ENCODE measurements around the gene VWA5A.
A peak's percentile ranks its signal among the peaks of the same experiment; 100 is the strongest.

The VWA5A gene

DNA sequence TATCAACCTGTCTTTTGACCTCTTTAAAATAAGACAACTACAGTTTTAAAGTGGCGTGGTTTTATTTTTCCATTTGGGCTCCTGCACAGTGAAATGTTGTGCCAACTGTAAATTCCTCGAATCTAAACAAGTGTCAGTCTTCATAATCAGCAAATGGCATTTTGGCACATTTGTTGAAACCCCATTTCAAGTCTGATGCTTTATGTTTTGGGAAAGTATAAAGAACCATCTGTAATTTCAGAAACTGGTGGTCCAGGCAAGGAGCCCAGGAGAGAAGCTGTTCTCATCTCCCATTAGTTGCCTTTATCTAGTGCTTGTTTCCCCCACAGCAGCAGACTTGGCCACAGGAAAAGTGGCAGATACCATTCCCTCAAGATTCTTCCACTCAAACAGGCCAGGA is 32.7 kb downstream of the VWA5A start:
- Histone ChIP-seq H3K4me1 (ENCODE audit: insufficient read depth, insufficient read length) (no peaks in the 10 kb centered on the region), H3K36me3 (ENCODE audit: insufficient read depth, insufficient read length, low read length) (no peaks in the 10 kb centered on the region), H3K9ac (ENCODE audit: insufficient read length, low read depth) (no peak overlapping the region), H3K4me3 (ENCODE audit: insufficient read length, low read depth) (no peak overlapping the region), H3K27me3 (ENCODE audit: insufficient read depth, insufficient read length) (no peaks in the 10 kb centered on the region), H3K9me3 (ENCODE audit: insufficient read depth, low read length) (no peaks in the 10 kb centered on the region; the same call in 1 of the 2 replicates)
- TF ChIP-seq SUZ12 (IDR thresholded peaks at IDR 0.05; ENCODE audit: extremely low read depth, insufficient read depth, insufficient read length) (no peak), YY1 (IDR thresholded peaks at IDR 0.05; ENCODE audit: insufficient read depth, insufficient read length) (no peak)
- DNase-seq (ENCODE audit: low read depth, low spot score), result no peak

DNA sequence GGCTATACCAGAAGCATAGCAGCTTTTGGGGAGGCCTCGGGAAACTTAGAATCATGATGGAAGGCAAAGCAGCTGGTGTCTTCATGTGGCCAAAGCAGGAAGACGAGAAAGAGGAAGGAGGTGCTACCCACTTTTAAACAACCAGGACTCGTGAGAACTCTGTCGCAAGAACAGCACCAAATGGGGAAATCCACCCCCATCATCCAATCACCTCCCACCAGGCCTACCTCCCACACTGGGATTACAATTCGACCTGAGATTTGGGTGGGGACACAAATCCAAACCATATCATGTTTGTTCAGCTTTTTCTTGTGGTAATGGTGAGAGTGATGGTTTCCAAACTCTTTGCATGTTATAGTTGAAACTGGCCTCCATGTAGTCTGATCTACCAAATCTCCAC is 35.4 kb downstream of the VWA5A start:
- no peaks in the 10 kb centered on the region for H3K27me3 ChIP-seq (ENCODE audit: insufficient read depth, insufficient read length)
- no peaks in the 10 kb centered on the region for H3K36me3 ChIP-seq (ENCODE audit: insufficient read depth, insufficient read length, low read length)
- no peaks in the 10 kb centered on the region for H3K4me1 ChIP-seq (ENCODE audit: insufficient read depth, insufficient read length)
- DNase-seq (ENCODE audit: low read depth, low spot score), result no peak
- no peak overlapping the region for H3K9ac ChIP-seq (ENCODE audit: insufficient read length, low read depth)
- H3K4me3 ChIP-seq (ENCODE audit: insufficient read length, low read depth), result no peak overlapping the region
- H3K9me3 ChIP-seq (ENCODE audit: insufficient read depth, low read length), result no peaks in the 10 kb centered on the region; the same call in 1 of the 2 replicates
- TF ChIP-seq SUZ12 (IDR thresholded peaks at IDR 0.05; ENCODE audit: extremely low read depth, insufficient read depth, insufficient read length), result no peak
- TF ChIP-seq YY1 (IDR thresholded peaks at IDR 0.05; ENCODE audit: insufficient read depth, insufficient read length), result no peak
- TF ChIP-seq ZNF274 (IDR thresholded peaks at IDR 0.05; ENCODE audit: low read depth, low read length), result no peak

DNA sequence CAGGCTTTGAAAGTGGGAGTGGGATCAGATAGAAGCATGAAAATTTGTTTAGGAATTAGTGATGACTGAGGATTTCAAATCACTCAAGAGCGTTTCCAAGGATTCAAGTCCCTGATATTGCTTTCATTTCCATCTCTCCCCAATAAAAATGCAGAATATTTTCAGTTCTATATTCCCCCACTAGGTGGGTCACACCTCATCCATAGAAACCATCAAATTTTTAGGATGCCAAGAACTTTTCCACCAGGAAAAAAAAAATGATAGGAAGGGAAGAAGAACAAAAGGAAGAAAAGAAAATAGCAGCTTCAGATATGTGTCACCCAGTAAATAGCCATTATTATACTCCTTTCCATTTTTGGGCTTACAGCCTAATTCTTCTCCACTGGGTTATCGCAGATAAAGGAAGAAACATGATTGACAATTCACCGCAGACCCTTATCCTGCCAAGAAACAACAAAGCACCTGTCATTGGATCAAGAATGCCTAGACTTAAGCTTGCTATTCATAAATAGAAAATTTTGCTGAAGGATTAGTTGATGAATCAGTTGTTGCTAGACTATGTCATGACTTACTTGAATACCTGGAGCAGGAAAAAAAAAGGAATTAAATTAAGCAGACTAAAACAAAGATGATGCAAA is 37.6 kb downstream of the VWA5A start:
- no peaks in the 10 kb centered on the region for H3K27me3 ChIP-seq (ENCODE audit: insufficient read depth, insufficient read length)
- no peak for DNase-seq (ENCODE audit: low read depth, low spot score)
- no peak overlapping the region for H3K4me3 ChIP-seq (ENCODE audit: insufficient read length, low read depth)
- TF ChIP-seq YY1 (IDR thresholded peaks at IDR 0.05; ENCODE audit: insufficient read depth, insufficient read length), result no peak
- TF ChIP-seq SUZ12 (IDR thresholded peaks at IDR 0.05; ENCODE audit: extremely low read depth, insufficient read depth, insufficient read length), result no peak
- TF ChIP-seq ZNF274 (IDR thresholded peaks at IDR 0.05; ENCODE audit: low read depth, low read length), result no peak
- H3K4me1 ChIP-seq (ENCODE audit: insufficient read depth, insufficient read length), result no peaks in the 10 kb centered on the region
- H3K36me3 ChIP-seq (ENCODE audit: insufficient read depth, insufficient read length, low read length), result no peaks in the 10 kb centered on the region
- no peak overlapping the region for H3K9ac ChIP-seq (ENCODE audit: insufficient read length, low read depth)
- no peaks in the 10 kb centered on the region; the same call in 1 of the 2 replicates for H3K9me3 ChIP-seq (ENCODE audit: insufficient read depth, low read length)

DNA sequence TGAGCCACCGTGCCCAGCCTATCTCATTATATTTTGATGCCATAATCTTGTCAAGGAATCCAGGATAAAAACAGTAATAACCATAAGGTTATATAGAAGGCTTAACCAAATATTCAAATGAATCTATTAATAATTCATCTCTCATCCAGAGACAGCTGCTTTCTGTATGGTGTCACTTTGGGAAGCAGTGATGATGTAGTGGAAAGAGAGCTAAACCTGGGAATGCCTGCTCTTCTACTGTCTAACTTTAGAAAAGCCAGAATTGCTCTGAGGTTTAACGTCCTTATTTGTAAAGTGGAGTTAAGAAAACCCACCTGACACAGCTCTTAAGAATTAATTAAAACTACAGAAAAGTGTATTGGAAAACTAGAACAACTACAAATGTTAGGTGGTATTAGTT is 38.6 kb downstream of the VWA5A start:
- TF ChIP-seq SUZ12 (IDR thresholded peaks at IDR 0.05; ENCODE audit: extremely low read depth, insufficient read depth, insufficient read length) (no peak), YY1 (IDR thresholded peaks at IDR 0.05; ENCODE audit: insufficient read depth, insufficient read length) (no peak), ZNF274 (IDR thresholded peaks at IDR 0.05; ENCODE audit: low read depth, low read length) (no peak)
- DNase-seq (ENCODE audit: low read depth, low spot score), result no peak
- Histone ChIP-seq H3K4me1 (ENCODE audit: insufficient read depth, insufficient read length) (no peaks in the 10 kb centered on the region), H3K9ac (ENCODE audit: insufficient read length, low read depth) (no peak overlapping the region), H3K27me3 (ENCODE audit: insufficient read depth, insufficient read length) (no peaks in the 10 kb centered on the region), H3K4me3 (ENCODE audit: insufficient read length, low read depth) (no peak overlapping the region), H3K9me3 (ENCODE audit: insufficient read depth, low read length) (no peaks in the 10 kb centered on the region; the same call in 1 of the 2 replicates), H3K36me3 (ENCODE audit: insufficient read depth, insufficient read length, low read length) (no peaks in the 10 kb centered on the region)

DNA sequence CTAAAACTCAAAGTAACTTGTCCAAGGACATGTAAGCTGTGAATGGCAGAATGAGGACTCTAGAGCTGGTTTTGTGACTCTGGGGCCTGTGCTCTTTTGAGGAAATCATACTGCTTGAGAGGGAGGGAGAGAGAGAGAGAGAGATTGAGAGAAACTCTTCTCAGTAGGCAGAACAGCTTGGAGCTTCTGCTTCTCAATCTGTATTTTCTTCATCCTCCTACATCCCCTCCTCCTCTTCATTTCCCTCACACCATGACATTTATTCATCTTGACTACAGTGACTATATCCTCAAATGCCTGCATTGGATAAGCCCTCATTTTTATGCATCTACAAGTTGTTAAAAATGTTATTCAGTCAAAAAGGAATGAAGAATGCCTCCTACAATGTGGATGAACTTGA is 44.2 kb downstream of the VWA5A start:
- Histone ChIP-seq H3K27me3 (ENCODE audit: insufficient read depth, insufficient read length) (no peaks in the 10 kb centered on the region), H3K4me1 (ENCODE audit: insufficient read depth, insufficient read length) (no peaks in the 10 kb centered on the region), H3K9me3 (ENCODE audit: insufficient read depth, low read length) (no peaks in the 10 kb centered on the region), H3K36me3 (ENCODE audit: insufficient read depth, insufficient read length, low read length) (no peaks in the 10 kb centered on the region), H3K4me3 (ENCODE audit: insufficient read length, low read depth) (no peak overlapping the region), H3K9ac (ENCODE audit: insufficient read length, low read depth) (no peak overlapping the region)
- TF ChIP-seq SUZ12 (IDR thresholded peaks at IDR 0.05; ENCODE audit: extremely low read depth, insufficient read depth, insufficient read length) (no peak), YY1 (IDR thresholded peaks at IDR 0.05; ENCODE audit: insufficient read depth, insufficient read length) (no peak), ZNF274 (IDR thresholded peaks at IDR 0.05; ENCODE audit: low read depth, low read length) (no peak)
- DNase-seq (ENCODE audit: low read depth, low spot score), result no peak

DNA sequence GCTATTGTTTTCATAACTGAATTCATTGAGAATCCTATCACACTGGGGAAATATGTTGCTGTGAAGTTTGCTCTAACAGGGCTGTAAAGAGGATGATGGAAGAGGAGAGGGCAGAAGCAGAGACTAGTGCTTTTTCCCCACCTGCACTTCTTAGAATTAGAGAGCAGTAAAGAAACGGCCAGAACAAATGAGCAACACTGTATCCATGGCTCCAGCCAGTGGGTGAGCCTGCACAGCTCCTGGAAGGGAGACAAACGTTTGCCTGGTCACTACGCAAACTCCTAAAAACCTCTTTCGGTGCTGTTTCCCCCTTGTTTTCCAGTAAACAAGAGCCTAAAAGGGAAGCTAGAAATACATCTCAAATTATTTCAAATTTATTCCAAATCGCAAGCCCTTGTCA is 45.7 kb downstream of the VWA5A start:
- DNase-seq (ENCODE audit: low read depth, low spot score), result no peak
- Histone ChIP-seq H3K4me3 (ENCODE audit: insufficient read length, low read depth) (no peak overlapping the region), H3K9me3 (ENCODE audit: insufficient read depth, low read length) (no peaks in the 10 kb centered on the region), H3K36me3 (ENCODE audit: insufficient read depth, insufficient read length, low read length) (no peaks in the 10 kb centered on the region), H3K4me1 (ENCODE audit: insufficient read depth, insufficient read length) (no peaks in the 10 kb centered on the region), H3K9ac (ENCODE audit: insufficient read length, low read depth) (no peak overlapping the region), H3K27me3 (ENCODE audit: insufficient read depth, insufficient read length) (no peaks in the 10 kb centered on the region)
- no peak for TF ChIP-seq SUZ12 (IDR thresholded peaks at IDR 0.05; ENCODE audit: extremely low read depth, insufficient read depth, insufficient read length)
- no peak for TF ChIP-seq YY1 (IDR thresholded peaks at IDR 0.05; ENCODE audit: insufficient read depth, insufficient read length)
- TF ChIP-seq ZNF274 (IDR thresholded peaks at IDR 0.05; ENCODE audit: low read depth, low read length), result no peak

DNA sequence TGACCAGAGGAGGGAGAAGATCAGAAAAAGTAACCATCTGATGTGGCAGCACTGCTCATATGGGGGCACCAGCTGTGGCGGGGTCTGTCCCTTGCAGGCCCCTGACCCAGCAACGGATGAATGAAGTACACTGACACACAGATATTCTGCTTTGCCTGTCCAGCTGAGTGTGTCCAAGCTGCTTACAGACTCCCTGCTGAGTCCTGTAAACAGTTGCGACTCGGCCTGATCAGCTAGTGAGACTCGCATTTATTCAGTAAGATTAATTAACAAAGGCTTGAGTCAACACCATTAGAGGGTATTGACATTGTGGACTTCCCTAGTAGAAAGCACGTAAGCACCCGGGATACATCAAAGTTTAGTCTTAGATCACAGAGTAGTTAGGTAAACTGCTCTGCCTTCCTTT is 52.6 kb downstream of the VWA5A start:
- Histone ChIP-seq H3K4me3 (ENCODE audit: insufficient read length, low read depth) (no peak overlapping the region), H3K4me1 (ENCODE audit: insufficient read depth, insufficient read length) (no peaks in the 10 kb centered on the region), H3K27me3 (ENCODE audit: insufficient read depth, insufficient read length) (no peaks in the 10 kb centered on the region), H3K9ac (ENCODE audit: insufficient read length, low read depth) (no peak overlapping the region), H3K9me3 (ENCODE audit: insufficient read depth, low read length) (no peaks in the 10 kb centered on the region), H3K36me3 (ENCODE audit: insufficient read depth, insufficient read length, low read length) (no peaks in the 10 kb centered on the region)
- TF ChIP-seq YY1 (IDR thresholded peaks at IDR 0.05; ENCODE audit: insufficient read depth, insufficient read length), result no peak
- no peak for TF ChIP-seq SUZ12 (IDR thresholded peaks at IDR 0.05; ENCODE audit: extremely low read depth, insufficient read depth, insufficient read length)
- TF ChIP-seq ZNF274 (IDR thresholded peaks at IDR 0.05; ENCODE audit: low read depth, low read length), result no peak
- peak; percentile 35 for DNase-seq (ENCODE audit: low read depth, low spot score)
